NOMO-1 (cell line): Measurements from ENCODE around the gene OR11A1.

Experiments used
- DNase-seq, 2 experiments: peaks; one replicate each; lab custom pipeline; 2025; ENCODE audit not compliant: unreplicated experiment in 2 of 2; lab: John Stamatoyannopoulos, UW

Gene OR11A1

GRCh38 chr6:29456971-29457370 is at the start of gene OR11A1, which contains the start of gene OR2H1:
TSS of gene OR11A1 (minus strand) at chr6:29457071. CDS start at chr6:29427641, 29,430 bp downstream.
TSS of gene OR2H1 (plus strand) at chr6:29457155. CDS start at chr6:29461770, 4,615 bp downstream.
- DNase-seq = no peak

DNA sequence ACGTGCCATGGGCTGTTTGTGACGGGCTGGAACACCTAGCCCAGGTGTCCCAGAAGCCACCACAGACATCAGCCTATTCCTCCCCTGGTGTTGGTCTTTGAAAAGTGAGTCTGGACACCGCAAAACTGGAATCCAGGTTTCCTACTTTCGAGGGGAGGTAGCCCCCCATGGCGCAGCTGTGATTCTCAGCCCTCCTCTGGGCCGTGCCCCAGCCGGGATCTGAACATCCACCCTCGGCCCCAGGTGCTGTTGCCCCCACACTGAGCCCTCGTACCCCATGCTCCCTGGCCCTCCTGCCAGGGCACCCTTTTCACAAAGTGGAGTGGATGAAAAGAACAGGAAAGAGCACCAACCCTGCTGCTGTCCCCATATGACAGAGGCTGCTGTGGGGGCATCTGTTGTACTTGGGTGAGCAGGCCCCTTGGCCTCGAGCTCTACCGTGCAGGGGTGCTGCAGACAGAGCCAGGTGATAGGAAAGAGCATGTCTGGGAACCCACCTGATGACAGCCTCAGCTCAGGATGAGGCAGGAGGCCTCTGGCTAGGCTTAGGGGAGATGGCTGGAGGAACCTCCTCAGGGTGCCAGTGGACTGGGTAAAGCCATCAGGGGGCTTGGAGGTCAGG is 49.7 kb upstream of the OR11A1 start:
- DNase-seq = no peak

DNA sequence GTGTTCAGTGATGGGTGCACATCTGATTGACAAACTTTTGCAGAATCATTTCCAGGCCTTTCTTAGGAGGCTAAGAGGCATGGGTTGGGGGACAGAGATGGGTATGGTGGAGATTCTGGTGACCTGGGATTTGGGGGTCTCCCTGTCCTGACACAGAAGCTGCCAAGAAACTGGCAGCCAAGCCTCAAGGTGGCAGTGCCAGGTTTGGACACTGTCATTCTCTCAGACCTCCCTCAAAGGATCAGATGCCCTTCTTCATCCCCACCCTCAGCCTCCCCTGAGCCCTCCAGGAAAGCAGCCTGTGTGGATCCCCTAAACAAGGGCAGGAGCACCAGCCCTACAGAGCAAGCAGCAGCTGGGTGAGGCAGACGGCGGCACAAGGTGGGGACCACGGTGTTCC is 48.9 kb upstream of the OR11A1 start:
- no peak for DNase-seq

DNA sequence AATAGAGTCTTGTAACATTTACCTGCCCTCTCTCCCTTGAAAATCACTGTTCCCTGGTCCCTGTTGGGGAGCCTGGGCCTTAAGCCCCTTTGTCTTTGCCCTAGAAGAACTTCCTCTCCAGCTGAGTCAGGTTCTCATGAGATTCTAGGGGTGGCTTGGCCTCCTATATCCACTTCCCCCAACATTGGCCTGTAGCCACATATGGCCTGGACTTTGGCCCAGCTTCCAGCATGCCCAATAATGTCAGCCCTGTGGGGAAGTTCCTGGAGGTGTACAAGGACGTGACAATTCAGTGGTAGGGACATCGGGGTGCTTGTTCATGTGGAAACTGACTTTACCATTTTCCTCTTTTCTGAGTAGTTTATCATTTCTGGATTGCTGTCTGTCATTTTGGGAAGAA is 48.1 kb upstream of the OR11A1 start:
- no peak for DNase-seq

GRCh38 chr6:29502597-29502996 is 45.7 kb upstream of the OR11A1 start:
- DNase-seq = no peak

- no peak for DNase-seq
Measured at GRCh38 chr6:29502181-29502580, 45.3 kb upstream of the OR11A1 start.

GRCh38 chr6:29501106-29501505 is 44.2 kb upstream of the OR11A1 start:
- DNase-seq = no peak

DNA sequence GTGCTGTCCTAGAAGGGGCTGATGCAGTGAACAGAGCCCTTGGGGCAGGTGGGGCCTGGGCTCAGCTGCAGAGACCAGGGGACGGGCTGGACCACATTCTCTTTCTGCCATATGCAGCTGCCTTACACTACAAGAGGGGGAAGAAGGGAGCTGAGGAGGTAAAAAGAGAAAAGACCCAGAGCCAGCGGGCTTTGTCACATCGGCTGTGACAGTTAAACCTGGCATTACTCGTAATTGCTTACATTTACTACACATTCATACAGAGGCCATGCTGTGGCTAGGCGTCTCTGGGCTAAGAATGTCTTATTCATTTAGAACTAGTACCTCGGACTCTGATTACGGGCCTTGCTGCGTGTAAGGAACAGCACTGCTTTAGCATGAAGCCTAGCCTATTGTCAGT is 43.7 kb upstream of the OR11A1 start:
- no peak for DNase-seq

- no peak for DNase-seq
Measured at GRCh38 chr6:29499704-29500103, 42.8 kb upstream of the OR11A1 start.

GRCh38 chr6:29496961-29497360 is 40.1 kb upstream of the OR11A1 start:
- no peak for DNase-seq

- no peak for DNase-seq
Measured at GRCh38 chr6:29495571-29495970, 38.7 kb upstream of the OR11A1 start.

DNA sequence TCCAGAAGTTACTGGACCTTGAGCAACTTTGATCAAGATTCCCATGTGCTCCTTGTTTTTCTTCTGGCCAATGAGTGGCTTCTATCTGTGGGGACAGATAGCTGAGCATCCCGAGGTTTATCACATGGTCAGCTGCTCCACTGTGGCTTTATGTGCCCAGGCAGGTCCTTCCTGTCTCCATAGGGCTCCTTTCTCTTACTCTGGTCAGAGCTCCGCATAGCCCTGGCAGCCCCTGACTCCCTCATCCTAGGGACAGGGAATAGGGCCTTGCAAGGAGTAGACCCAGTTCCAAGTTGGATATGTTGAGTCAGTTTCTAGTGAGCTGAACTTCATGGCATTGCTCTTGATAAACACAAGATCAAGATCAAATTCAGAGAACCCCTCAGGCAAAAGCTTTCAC is 37.3 kb upstream of the OR11A1 start:
- DNase-seq = no peak

DNA sequence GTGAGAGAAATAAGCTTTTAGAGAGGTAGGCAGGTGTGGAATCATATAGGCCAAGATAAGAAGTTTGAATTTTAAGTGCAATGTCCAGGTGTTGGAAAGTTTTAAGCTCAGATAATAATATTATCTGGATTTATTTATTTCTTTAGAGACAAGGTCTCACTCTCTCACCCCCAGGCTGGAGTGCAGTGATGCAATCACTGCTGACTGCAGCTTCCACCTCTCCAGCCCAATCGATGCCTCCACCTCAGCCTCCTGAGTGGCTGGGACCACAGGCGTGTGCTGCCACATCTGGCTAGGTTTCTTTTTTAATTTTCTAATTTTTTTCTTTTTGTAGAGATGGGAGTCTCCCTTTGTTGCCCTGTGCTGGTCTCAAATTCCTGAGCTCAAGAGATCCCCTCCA is 36.4 kb upstream of the OR11A1 start:
- DNase-seq = no peak

GRCh38 chr6:29491574-29491973 is 34.7 kb upstream of the OR11A1 start:
- no peak for DNase-seq

DNA sequence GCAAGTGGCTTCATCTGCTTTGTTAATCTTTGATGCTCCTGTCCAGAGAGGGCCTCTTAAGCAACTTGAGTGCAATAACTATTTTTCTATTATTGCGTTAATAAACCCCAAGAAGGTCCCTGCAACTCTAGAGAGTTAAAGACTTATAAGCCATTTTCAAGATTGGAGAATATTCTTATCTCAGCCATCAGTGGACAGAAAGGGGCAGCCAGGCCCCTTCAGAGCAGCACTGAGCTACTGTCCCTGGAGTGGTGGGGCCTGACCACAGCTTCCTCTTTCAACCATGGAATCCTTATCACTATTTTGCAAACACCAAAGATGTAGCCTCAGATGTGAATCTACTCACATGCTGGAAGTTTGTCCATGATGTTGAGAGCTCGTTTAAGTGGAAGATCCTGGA is 33.7 kb upstream of the OR11A1 start:
- peak; percentile 7 to 29 for DNase-seq

DNA sequence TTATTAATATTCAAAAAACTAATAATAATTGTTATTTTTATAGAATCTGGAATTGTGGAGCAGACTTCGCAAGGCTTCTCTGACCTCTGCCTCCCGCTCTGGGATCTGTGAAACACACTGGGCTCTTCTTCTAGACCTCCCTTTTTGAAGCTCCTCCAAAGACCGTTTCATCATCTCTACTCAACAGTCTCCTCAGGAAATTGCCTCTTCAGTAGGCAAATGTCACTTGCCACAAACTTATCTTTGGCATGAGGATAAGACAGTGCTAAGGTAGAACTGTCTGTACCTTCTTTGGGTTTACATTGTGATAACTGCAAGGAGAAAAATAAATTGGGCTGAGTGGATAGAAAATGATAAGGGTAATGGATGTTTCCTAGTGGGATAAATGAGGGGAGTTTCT is 33.2 kb upstream of the OR11A1 start:
- DNase-seq = no peak

GRCh38 chr6:29489286-29489685 is 32.4 kb upstream of the OR11A1 start:
- no peak for DNase-seq

DNA sequence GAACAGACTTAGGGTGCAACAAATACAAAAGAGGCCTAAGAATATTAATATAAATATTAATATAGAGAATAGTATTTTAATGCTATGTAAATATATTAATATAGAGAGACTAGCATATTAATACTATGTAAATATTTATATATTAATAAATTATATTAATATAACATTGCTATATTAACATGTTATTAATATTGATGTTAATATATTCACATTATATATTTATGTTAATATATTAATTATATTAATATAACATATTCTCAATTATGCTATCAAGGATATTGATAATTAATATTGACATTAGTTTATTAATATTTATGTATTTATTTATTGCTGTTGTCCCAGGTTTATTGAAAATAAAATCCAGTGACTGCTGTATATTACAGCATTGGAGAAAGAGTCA is 32.0 kb upstream of the OR11A1 start:
- DNase-seq = no peak

DNA sequence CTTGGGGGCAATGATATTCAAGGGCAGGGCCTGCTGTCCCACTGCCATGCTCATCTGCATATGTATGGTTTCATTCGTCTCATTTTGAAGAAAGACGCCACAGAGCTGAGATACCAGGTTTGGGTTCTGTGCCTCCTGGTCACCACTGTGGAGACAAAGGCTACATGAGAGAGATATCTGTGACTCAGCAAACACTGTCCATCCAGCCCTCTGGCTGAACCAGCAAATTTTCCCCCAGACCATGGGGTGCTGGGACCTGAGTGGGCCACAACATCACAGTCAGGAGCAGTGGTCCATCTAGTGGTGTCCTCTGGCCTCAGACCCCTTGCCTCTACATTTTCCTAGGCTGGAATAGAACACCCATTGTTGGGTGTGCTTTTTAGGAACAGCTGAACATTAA is 30.8 kb upstream of the OR11A1 start, which contains the start of gene MAS1L:
MAS1L (minus strand) TSS at position 297 of the 400 bp plus-strand sequence; CDS start at position 243, 54 bp downstream.
- DNase-seq = no peak

DNA sequence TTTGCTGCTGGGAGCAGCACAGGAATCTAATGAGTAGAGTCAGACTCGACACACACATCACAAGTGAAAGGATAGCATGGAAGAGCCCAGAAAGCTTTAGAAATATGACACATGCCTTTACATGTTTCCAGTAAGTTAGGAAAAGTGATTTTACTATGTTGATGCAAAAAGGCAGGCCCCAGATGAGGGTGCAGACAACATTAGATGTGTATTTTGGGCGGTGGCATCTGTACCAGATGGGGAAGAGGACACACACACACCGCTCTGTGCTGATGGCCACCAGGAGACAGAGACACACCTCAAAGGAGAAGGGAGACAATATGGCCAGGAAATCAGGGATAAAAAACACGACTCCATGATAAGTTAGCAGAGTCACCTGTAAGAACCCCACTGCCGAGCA is 30.3 kb upstream of the OR11A1 start:
- DNase-seq = no peak

GRCh38 chr6:29486577-29486976 is 29.7 kb upstream of the OR11A1 start:
- DNase-seq = no peak

DNA sequence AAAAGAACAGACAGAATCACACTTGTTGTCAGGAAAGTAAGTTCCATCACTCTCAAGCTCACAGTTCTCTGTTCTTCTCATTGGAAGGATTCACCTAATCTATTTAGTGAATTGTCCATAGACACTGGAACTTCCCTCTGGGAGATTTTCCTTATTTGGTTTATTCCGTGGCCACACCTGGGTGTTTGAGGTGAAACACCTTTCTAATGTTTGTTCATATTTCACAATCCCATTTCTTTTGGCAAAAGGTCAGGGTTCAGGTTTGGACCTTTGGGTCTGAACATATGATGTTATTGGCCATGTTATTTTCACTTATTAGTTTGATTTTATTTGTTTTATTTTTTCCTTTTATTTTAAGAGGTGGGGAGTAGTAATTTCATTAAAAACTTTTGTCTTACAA is 26.9 kb upstream of the OR11A1 start:
- DNase-seq = no peak

DNA sequence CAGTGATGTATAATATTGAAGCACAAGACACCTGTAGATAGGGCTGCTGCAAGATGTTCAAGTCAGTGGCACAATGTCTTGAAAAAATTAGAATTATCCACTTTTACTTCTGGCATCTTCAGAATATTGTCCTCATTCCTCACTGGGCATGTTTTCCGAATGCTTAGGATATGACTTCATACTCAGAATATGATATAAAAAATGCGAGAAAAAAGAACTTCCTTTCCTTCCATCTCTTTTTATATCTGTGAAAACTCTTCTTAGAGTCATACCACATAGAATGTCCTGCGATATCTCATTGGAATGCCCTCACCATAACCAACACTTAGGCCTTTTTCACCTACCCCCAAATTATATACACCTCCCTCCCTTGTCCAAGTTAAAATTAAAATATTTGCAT is 26.3 kb upstream of the OR11A1 start:
- DNase-seq = no peak
